Activated naive CD8-positive, alpha-beta T cell treated with anti-CD3 and anti-CD28 coated beads, Interleukin-2, amount 10 ng/mL, durations not matched to agents 7 days and 5 days (primary cell): ENCODE data around the gene TAS1R1. TPM values are rescaled to one million over a fixed set of nuclear protein-coding genes. Genes with fewer than 3 reads are reported as not detected.

Experiments
- ATAC-seq: fragments of 150-1000 bp; cut with Tn5 transposase; one replicate; pipeline ENCODE4 v1.10.0; 2021; ENCODE audit warnings: low read depth, moderate library complexity
- POLR2A ChIA-PET: fragments of 350-600 bp; sonication (Branson Sonifier 250); formaldehyde crosslinking; loops from one replicate; lab custom pipeline; 2021; ENCODE audit warnings: antibody characterized with exemption; lab: Charles Lee
- DNase-seq: peaks from one replicate; pipeline ENCODE4 v3.0.0; 2021
- H3K27ac Mint-ChIP-seq: one replicate; pipeline ENCODE4 v1.8.0; 2022; ENCODE audit warnings: mild to moderate bottlenecking, mixed read lengths
- H3K27me3 Mint-ChIP-seq: one replicate; pipeline ENCODE4 v1.8.0; 2022; ENCODE audit warnings: mild to moderate bottlenecking, moderate library complexity, mixed read lengths
- H3K36me3 Mint-ChIP-seq: one replicate; pipeline ENCODE4 v1.8.0; 2021; ENCODE audit warnings: mild to moderate bottlenecking, mixed read lengths
- H3K4me1 Mint-ChIP-seq: one replicate; pipeline ENCODE4 v1.8.0; 2021; ENCODE audit warnings: mixed read lengths
- H3K4me3 Mint-ChIP-seq: one replicate; pipeline ENCODE4 v1.8.0; 2022; ENCODE audit warnings: mild to moderate bottlenecking, moderate library complexity, mixed read lengths
- H3K9me3 Mint-ChIP-seq: one replicate; pipeline ENCODE4 v1.8.0; 2021; ENCODE audit warnings: mixed read lengths
- total RNA-seq, 2 experiments: library from RNA; stranded (reverse); gene quantifications; one replicate each; pipeline ENCODE4 v1.2.3, GENCODE V29; 2021

TAS1R1 gene
- total RNA-seq, 2 experiments from 2014 or later, result not detected

DNA sequence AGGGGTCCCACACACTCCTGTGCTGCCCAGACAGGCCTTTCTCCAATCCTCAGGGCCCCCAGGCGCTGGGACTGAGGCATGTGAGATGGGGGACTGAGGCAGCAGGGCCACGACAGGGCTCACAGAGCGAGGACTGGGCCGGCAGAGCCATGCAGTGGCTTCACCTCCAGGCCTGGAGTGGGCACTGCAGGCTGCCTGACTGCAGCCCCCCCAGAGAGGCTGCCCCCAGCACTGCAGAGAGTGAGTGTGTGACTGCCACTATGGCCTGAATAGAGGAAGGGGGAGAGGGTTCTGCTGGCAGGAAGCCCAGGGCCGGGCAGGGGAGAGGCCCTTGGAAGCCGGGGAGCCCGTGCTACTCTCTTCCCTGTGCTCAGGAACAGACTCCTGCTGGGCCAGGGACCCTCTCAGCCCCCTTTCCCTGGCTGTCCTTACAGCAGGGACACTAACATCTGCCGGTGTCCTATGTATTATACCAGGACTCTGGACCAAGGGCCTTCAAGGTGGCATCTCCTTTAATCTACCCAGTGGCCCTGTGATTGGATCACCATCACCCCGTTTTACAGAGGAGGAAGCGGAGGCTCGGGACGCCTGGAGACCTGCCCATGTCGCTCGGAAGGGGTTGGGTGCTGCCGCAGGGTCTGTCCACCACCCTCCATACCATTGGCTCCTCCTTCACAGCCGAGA is 43.4 kb upstream of the TAS1R1 start:
- Mint-ChIP-seq H3K4me1 (peaks cover 3% of the 10 kb centered on the region), H3K4me3 (no peak overlapping the region), H3K36me3 (no peaks in the 10 kb centered on the region), H3K27me3 (no peaks in the 10 kb centered on the region), H3K27ac (no peak overlapping the region), H3K9me3 (no peaks in the 10 kb centered on the region)
- ATAC-seq (no peak), DNase-seq (no peak)
- POLR2A ChIA-PET, result no interaction called here

DNA sequence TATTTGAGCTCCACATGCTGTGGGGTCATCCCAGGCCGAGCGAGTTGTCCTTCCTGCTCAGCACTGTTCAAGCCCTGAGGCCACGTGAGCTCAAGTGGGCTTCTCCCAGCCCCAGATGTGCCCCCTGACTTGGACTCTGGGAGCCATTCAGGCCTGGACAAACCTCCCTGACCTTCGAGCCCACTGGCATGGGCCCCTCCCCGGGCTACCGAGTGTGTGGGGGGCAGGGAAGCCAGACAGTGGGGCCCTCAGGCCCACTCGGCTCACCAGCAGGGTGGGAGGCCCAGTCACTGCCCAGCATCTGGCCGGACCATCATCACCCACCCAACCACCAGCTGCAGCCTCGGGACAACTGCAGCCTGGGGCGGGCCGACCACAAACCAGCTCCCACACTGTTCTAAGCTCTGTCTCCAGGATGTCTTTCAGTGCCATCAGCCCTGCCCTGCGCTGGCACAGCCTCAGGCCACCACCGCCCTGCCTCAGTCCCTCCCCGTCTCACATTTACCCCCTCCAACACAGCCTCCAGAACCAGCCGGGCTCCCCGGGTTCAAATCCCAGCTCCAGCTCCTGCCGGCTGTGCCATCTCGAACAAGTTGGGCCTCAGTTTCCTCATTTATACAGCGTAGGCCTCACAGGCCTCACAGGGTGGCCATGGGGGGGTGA is 42.7 kb upstream of the TAS1R1 start:
- ATAC-seq (no peak), DNase-seq (no peak)
- Mint-ChIP-seq H3K4me3 (no peak overlapping the region), H3K36me3 (no peaks in the 10 kb centered on the region), H3K4me1 (no peaks in the 10 kb centered on the region), H3K9me3 (no peaks in the 10 kb centered on the region), H3K27me3 (no peaks in the 10 kb centered on the region), H3K27ac (no peak overlapping the region)
- POLR2A ChIA-PET, result no interaction called here

- H3K36me3 Mint-ChIP-seq, result no peaks in the 10 kb centered on the region
- POLR2A ChIA-PET, result no interaction called here
Observed at GRCh38 chr1:6512908-6513280, 42.2 kb upstream of the TAS1R1 start.

DNA sequence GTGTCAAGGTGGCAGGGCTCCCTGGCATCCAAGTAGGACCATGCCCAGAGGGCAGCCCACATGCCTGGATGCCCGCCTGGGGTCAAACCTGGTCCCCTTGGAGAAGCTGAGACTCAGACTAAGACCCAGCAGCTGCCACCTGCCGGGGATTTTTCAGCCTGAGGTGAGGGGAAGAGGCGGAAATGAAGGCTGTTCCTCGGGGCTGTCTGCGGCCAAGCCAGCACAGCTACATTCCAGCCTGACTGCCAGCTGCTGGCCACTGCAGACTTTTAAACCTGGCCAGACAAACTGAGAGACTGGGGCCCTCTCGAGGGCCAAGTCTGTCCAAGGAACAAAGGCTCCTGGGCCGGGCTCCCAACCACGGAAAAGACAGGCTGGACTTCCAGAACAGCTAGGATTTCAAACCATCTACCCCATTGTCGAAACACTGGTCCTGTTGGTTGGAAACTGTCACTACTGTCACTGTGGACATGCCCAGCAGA is 41.7 kb upstream of the TAS1R1 start:
- DNase-seq (no peak), ATAC-seq (no peak)
- Mint-ChIP-seq H3K27ac (no peak overlapping the region), H3K9me3 (no peaks in the 10 kb centered on the region), H3K4me3 (no peak overlapping the region), H3K36me3 (no peaks in the 10 kb centered on the region), H3K27me3 (no peaks in the 10 kb centered on the region), H3K4me1 (no peaks in the 10 kb centered on the region)
- POLR2A ChIA-PET, result no interaction called here

More at GRCh38 chr1:6512908-6513280, 42.2 kb upstream of the TAS1R1 start:
- ATAC-seq (no peak), DNase-seq (no peak)
- Mint-ChIP-seq H3K9me3 (no peaks in the 10 kb centered on the region), H3K4me1 (no peaks in the 10 kb centered on the region), H3K27me3 (no peaks in the 10 kb centered on the region), H3K4me3 (no peak overlapping the region), H3K27ac (no peak overlapping the region)

- H3K36me3 Mint-ChIP-seq, result no peaks in the 10 kb centered on the region
- H3K27ac Mint-ChIP-seq, result no peak overlapping the region
- no peaks in the 10 kb centered on the region for H3K27me3 Mint-ChIP-seq
- H3K9me3 Mint-ChIP-seq, result no peaks in the 10 kb centered on the region
- H3K4me1 Mint-ChIP-seq, result no peaks in the 10 kb centered on the region
- POLR2A ChIA-PET, result no interaction called here
- ATAC-seq (no peak), DNase-seq (no peak)
- H3K4me3 Mint-ChIP-seq, result no peak overlapping the region
Observed at GRCh38 chr1:6515771-6516170, 39.3 kb upstream of the TAS1R1 start.

GRCh38 chr1:6517435-6517851 is 37.7 kb upstream of the TAS1R1 start:
- Mint-ChIP-seq H3K36me3 (no peaks in the 10 kb centered on the region), H3K9me3 (no peaks in the 10 kb centered on the region), H3K27me3 (no peaks in the 10 kb centered on the region), H3K27ac (no peak overlapping the region), H3K4me3 (no peak overlapping the region), H3K4me1 (peaks cover 5% of the 10 kb centered on the region)
- POLR2A ChIA-PET, result no interaction called here
- ATAC-seq (no peak), DNase-seq (no peak)

DNA sequence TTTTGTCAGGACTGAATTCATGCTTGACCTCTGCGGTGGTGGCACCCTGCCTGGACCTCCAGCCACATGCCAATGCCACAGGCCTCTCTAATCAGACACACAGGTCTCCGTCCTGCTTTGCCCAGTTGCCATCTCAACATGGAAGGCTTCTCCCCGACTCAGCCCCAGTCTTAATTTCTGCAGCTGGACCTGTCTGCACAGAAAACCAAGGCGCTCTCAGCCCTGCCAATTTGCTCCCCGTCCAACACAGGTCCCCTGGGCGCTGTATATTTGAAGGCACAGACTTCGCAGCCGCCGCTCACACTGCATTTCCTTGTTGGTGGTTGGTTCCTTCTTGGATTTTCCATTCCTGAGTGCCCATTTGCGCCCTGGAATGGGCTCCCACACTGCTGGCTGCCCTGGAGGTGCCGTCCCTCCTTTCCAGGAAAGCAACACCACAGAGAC is 35.6 kb upstream of the TAS1R1 start:
- H3K9me3 Mint-ChIP-seq, result no peaks in the 10 kb centered on the region
- ATAC-seq (no peak), DNase-seq (no peak)
- H3K27me3 Mint-ChIP-seq, result no peaks in the 10 kb centered on the region
- no peak overlapping the region for H3K27ac Mint-ChIP-seq
- H3K4me3 Mint-ChIP-seq, result no peak overlapping the region
- POLR2A ChIA-PET, result no interaction called here
- H3K36me3 Mint-ChIP-seq, result peaks cover 6% of the 10 kb centered on the region
- H3K4me1 Mint-ChIP-seq, result peaks cover 5% of the 10 kb centered on the region

GRCh38 chr1:6519935-6520671 is 35.0 kb upstream of the TAS1R1 start:
- DNase-seq, result no peak
- Mint-ChIP-seq H3K27ac (no peak overlapping the region), H3K4me3 (no peak overlapping the region), H3K4me1 (peaks cover 5% of the 10 kb centered on the region), H3K9me3 (no peaks in the 10 kb centered on the region), H3K27me3 (no peaks in the 10 kb centered on the region), H3K36me3 (peaks cover 6% of the 10 kb centered on the region)
- POLR2A ChIA-PET, result no interaction called here
- no peak for ATAC-seq

GRCh38 chr1:6521536-6521935 is 33.6 kb upstream of the TAS1R1 start:
- Mint-ChIP-seq H3K27me3 (no peaks in the 10 kb centered on the region), H3K4me1 (peaks cover 5% of the 10 kb centered on the region), H3K4me3 (no peak overlapping the region), H3K9me3 (no peaks in the 10 kb centered on the region), H3K27ac (peak overlapping the region; percentile 56), H3K36me3 (peaks cover 6% of the 10 kb centered on the region)
- POLR2A ChIA-PET, result no interaction called here
- DNase-seq (no peak), ATAC-seq (no peak)

DNA sequence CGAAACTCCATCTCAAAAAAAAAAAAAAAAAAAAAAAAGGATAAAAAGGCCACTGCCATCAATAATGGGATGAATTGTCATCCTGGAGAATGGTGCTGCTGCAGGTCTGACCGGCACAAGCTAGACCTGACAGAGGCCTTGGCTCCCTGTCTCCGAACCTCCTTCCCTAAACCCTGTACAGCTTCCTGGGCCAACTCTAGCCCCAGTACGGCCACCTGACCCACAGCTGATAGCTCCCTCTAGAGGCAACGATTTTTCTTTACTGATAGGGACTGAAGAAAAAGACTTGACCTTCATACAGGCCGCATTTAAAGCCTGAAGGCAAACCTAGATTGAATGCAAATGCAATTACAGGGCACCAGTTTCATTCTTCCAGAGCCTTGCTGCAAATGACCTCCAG is 31.5 kb upstream of the TAS1R1 start:
- peak overlapping the region; percentile 50 for H3K27ac Mint-ChIP-seq

DNA sequence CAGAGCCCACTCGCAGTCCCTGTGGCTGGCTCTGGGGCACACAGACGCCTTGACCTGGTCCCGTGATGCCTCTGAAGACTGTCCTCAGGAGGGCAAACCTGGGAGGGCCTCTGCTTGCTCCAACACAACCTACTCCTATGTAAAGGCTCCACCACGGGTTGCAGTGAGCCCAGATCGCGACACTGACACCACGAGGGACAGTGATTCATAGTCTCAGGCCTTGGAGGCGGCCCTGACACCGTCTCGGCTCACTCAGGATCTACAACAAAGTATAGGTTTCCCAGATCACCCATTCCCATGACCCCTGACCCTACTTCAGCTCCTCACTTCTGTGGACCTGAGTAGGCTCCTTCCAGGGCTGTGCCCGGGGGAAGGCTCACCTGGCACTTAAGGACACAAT is 28.8 kb upstream of the TAS1R1 start:
- no peaks in the 10 kb centered on the region for H3K9me3 Mint-ChIP-seq
- DNase-seq (no peak), ATAC-seq (no peak)
- peaks cover 5% of the 10 kb centered on the region for H3K4me1 Mint-ChIP-seq
- H3K36me3 Mint-ChIP-seq, result peaks cover 15% of the 10 kb centered on the region
- H3K27ac Mint-ChIP-seq, result no peak overlapping the region
- no peaks in the 10 kb centered on the region for H3K27me3 Mint-ChIP-seq
- no peak overlapping the region for H3K4me3 Mint-ChIP-seq
- POLR2A ChIA-PET, result no interaction called here

More for the DNA sequence above, 31.5 kb upstream of the TAS1R1 start:
- H3K4me3 Mint-ChIP-seq, result no peak overlapping the region
- DNase-seq (no peak), ATAC-seq (peak; percentile 15)
- no peaks in the 10 kb centered on the region for H3K27me3 Mint-ChIP-seq
- POLR2A ChIA-PET, result no interaction called here
- peaks cover 5% of the 10 kb centered on the region for H3K4me1 Mint-ChIP-seq
- H3K9me3 Mint-ChIP-seq, result no peaks in the 10 kb centered on the region
- peaks cover 12% of the 10 kb centered on the region for H3K36me3 Mint-ChIP-seq

- POLR2A ChIA-PET, result no interaction called here
- Mint-ChIP-seq H3K4me1 (no peaks in the 10 kb centered on the region), H3K27me3 (no peaks in the 10 kb centered on the region), H3K9me3 (no peaks in the 10 kb centered on the region), H3K36me3 (peaks cover 23% of the 10 kb centered on the region), H3K27ac (no peak overlapping the region), H3K4me3 (no peak overlapping the region)
- DNase-seq (no peak), ATAC-seq (no peak)
Observed at GRCh38 chr1:6528492-6528891, 26.6 kb upstream of the TAS1R1 start.

DNA sequence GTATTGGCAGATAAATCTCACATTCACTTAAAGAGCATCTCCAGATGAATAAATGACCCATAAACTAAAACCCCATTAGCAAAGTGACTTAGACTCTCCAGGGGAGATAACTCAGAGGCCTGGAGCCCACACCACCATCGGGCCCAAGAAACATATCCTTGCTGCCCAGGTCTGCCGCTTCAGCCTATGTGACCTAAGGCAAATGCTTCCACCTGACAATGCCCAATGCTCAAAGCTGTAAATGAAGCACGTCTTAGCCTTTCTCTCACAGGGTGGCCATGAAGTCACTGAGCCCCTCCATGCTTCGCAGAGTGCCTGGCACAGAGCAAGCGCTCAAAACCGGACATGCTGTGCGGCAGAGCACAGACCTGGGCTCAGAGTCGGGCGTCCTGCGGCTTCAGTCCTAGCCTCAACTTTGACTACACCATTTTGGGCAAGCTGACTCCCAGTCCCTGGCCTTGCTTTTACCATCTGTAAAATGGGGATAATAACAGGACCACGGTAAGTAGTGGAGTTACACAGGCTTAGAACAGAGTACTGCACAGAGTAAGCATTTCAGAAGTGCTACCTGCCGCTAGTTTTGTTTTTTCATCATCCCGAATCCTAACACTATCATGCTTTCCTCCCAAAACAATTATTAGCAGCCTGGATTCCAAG is 24.5 kb upstream of the TAS1R1 start:
- no peaks in the 10 kb centered on the region for H3K9me3 Mint-ChIP-seq
- H3K27ac Mint-ChIP-seq, result no peak overlapping the region
- peaks cover 21% of the 10 kb centered on the region for H3K36me3 Mint-ChIP-seq
- peaks cover 3% of the 10 kb centered on the region for H3K4me1 Mint-ChIP-seq
- POLR2A ChIA-PET, result no interaction called here
- H3K27me3 Mint-ChIP-seq, result no peaks in the 10 kb centered on the region
- H3K4me3 Mint-ChIP-seq, result no peak overlapping the region
- DNase-seq (no peak), ATAC-seq (no peak)
